Loucy (cell line): ENCODE data around the gene KCNC4.

Experiments used
- EZH2phosphoT487 ChIP-seq: fragments of 200-600 bp; IDR thresholded peaks from 2 replicates; pipeline ENCODE4 v1.6.1; 2018; ENCODE audit warnings: antibody characterized with exemption, mild to moderate bottlenecking, moderate library complexity, borderline replicate concordance
- TF ChIP-seq, protein P1 (sequence below): fragments of 200-600 bp; sonication (generic); conservative IDR thresholded peaks from 2 replicates; pipeline ENCODE4 v1.5.1; 2014; ENCODE audit warnings: mild to moderate bottlenecking, antibody characterized with exemption, low read length

DNA sequence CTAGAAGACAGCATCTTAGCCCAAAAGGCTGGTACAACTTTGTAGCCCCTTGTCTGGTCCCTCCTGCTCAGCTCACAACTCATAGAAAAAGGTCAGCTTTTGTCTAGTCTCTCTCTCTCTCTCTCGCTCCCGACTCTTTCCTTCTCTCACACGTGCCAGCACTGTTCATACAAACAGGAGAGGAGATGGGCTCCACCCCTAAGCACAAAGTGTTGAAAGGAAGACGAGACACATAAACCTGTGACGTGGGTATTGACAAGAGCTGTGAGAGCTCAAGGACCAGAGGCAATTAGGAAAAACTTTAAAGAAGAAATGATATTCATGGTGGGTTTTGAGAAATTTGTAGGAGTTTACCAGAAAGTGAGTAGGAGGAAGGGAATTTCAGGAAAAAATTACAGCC is 23.6 kb upstream of the KCNC4 start:
- TF ChIP-seq, protein P1, sequence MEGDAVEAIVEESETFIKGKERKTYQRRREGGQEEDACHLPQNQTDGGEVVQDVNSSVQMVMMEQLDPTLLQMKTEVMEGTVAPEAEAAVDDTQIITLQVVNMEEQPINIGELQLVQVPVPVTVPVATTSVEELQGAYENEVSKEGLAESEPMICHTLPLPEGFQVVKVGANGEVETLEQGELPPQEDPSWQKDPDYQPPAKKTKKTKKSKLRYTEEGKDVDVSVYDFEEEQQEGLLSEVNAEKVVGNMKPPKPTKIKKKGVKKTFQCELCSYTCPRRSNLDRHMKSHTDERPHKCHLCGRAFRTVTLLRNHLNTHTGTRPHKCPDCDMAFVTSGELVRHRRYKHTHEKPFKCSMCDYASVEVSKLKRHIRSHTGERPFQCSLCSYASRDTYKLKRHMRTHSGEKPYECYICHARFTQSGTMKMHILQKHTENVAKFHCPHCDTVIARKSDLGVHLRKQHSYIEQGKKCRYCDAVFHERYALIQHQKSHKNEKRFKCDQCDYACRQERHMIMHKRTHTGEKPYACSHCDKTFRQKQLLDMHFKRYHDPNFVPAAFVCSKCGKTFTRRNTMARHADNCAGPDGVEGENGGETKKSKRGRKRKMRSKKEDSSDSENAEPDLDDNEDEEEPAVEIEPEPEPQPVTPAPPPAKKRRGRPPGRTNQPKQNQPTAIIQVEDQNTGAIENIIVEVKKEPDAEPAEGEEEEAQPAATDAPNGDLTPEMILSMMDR, result no peak
- no peak for TF ChIP-seq EZH2phosphoT487
